NK-92 (cell line): ENCODE data around the gene CCNB3.
"Not testable (repeated sequence)": the region's sequence is repeated elsewhere in the genome, so short reads cannot be mapped to it uniquely, and the experiment has no call there.

Experiments used
- DNase-seq: peaks from one replicate; lab custom pipeline; 2025; ENCODE audit not compliant: unreplicated experiment; lab: John Stamatoyannopoulos, UW

The CCNB3 gene

GRCh38 chrX:50204364-50204899, at the start of gene CCNB3:
Gene CCNB3, plus strand, starts transcription at chrX:50204765. Its CDS starts 80,399 bp downstream, at chrX:50285164.
- no peak for DNase-seq

GRCh38 chrX:50157545-50158135, 46.9 kb upstream of the CCNB3 start:
- no peak for DNase-seq

GRCh38 chrX:50158593-50158992, 46.0 kb upstream of the CCNB3 start:
- DNase-seq, result no peak

GRCh38 chrX:50161127-50161526, 43.4 kb upstream of the CCNB3 start:
- no peak for DNase-seq

- DNase-seq, result no peak
These were observed 38.8 kb upstream of the CCNB3 start for GRCh38 chrX:50165727-50166126.

- DNase-seq, result no peak
These were observed 37.2 kb upstream of the CCNB3 start for GRCh38 chrX:50167366-50167765.

GRCh38 chrX:50168241-50168687, 36.3 kb upstream of the CCNB3 start:
- DNase-seq, result no peak

GRCh38 chrX:50169717-50170116, 34.8 kb upstream of the CCNB3 start:
- DNase-seq, result no peak

- DNase-seq, result no peak
These were observed 24.3 kb upstream of the CCNB3 start for GRCh38 chrX:50180073-50180940.

GRCh38 chrX:50183891-50184290, 20.7 kb upstream of the CCNB3 start:
- DNase-seq, result no peak

GRCh38 chrX:50188859-50189600, 15.5 kb upstream of the CCNB3 start:
- DNase-seq, result no peak

- DNase-seq, result no peak
These were observed 6.2 kb upstream of the CCNB3 start for GRCh38 chrX:50198348-50198747.

- DNase-seq, result no peak
These were observed 3.7 kb upstream of the CCNB3 start, which contains the start of gene AKAP4 for GRCh38 chrX:50200907-50201306. Gene AKAP4, minus strand, starts transcription at chrX:50201007. Its CDS starts 118 bp downstream, at chrX:50200889.

- DNase-seq, result no peak
These were observed 2.0 kb upstream of the CCNB3 start for GRCh38 chrX:50202539-50202938.

GRCh38 chrX:50206753-50207152, 2.2 kb downstream of the CCNB3 start:
- DNase-seq, result no peak

- DNase-seq, result no peak
These were observed 6.9 kb downstream of the CCNB3 start for GRCh38 chrX:50211510-50211909.

GRCh38 chrX:50281253-50281652, 76.7 kb downstream of the CCNB3 start:
- DNase-seq, result no peak

GRCh38 chrX:50327235-50327634, 122.7 kb downstream of the CCNB3 start:
- DNase-seq, result no peak

- not testable (repeated sequence) for DNase-seq
These were observed 128.1 kb downstream of the CCNB3 start for GRCh38 chrX:50332668-50333067.

- no peak for DNase-seq
These were observed 128.7 kb downstream of the CCNB3 start for GRCh38 chrX:50333308-50333707.

GRCh38 chrX:50343917-50344316, 139.4 kb downstream of the CCNB3 start:
- no peak for DNase-seq
